Stimulated activated CD4-positive, alpha-beta T cell treated with anti-CD3 and anti-CD28 coated beads, Interleukin-15, amount 100 ng/mL, for 24 hours (primary cell): ENCODE measurements around the gene GSC.
A peak's percentile ranks its signal among the peaks of the same experiment; 100 is the strongest.
"Not testable (repeated sequence)": the region's sequence is repeated elsewhere in the genome, so short reads cannot be mapped to it uniquely, and the experiment has no call there.

Experiments
- DNase-seq: peaks from one replicate; pipeline ENCODE4 v3.0.0-alpha.2; 2020

Gene GSC

GRCh38 chr14:94769391-94770250 lies at the start of gene GSC:
Gene GSC (minus strand): TSS chr14:94770113. CDS start chr14:94770015, 98 bp downstream.
- peak; percentile 51 for DNase-seq

GRCh38 chr14:94819531-94819930 lies 49.6 kb upstream of the GSC start:
- DNase-seq, result no peak

GRCh38 chr14:94816113-94816512 lies 46.2 kb upstream of the GSC start:
- no peak for DNase-seq

GRCh38 chr14:94805680-94806288 lies 35.9 kb upstream of the GSC start:
- DNase-seq, result no peak

GRCh38 chr14:94801225-94801624 lies 31.3 kb upstream of the GSC start:
- DNase-seq, result no peak

GRCh38 chr14:94800764-94801163 lies 30.9 kb upstream of the GSC start:
- DNase-seq, result not testable (repeated sequence)

GRCh38 chr14:94797887-94798286 lies 28.0 kb upstream of the GSC start:
- no peak for DNase-seq

GRCh38 chr14:94796278-94796677 lies 26.4 kb upstream of the GSC start:
- no peak for DNase-seq

- no peak for DNase-seq
Measured at GRCh38 chr14:94795372-94795771, 25.5 kb upstream of the GSC start.

- DNase-seq, result no peak
Measured at GRCh38 chr14:94793901-94794300, 24.0 kb upstream of the GSC start.

- DNase-seq, result no peak
Measured at GRCh38 chr14:94787655-94788054, 17.7 kb upstream of the GSC start.

GRCh38 chr14:94787092-94787491 lies 17.2 kb upstream of the GSC start:
- DNase-seq, result no peak

- no peak for DNase-seq
Measured at GRCh38 chr14:94780536-94781399, 10.9 kb upstream of the GSC start.

GRCh38 chr14:94779713-94780112 lies 9.8 kb upstream of the GSC start:
- no peak for DNase-seq

GRCh38 chr14:94775871-94776210 lies 5.9 kb upstream of the GSC start:
- no peak for DNase-seq

GRCh38 chr14:94775091-94775870 lies 5.4 kb upstream of the GSC start:
- no peak for DNase-seq

GRCh38 chr14:94774344-94775090 lies 4.6 kb upstream of the GSC start:
- DNase-seq, result no peak

- no peak for DNase-seq
Measured at GRCh38 chr14:94773655-94774343, 3.9 kb upstream of the GSC start.

GRCh38 chr14:94773061-94773648 lies 3.2 kb upstream of the GSC start:
- DNase-seq, result no peak

GRCh38 chr14:94772548-94772947 lies 2.6 kb upstream of the GSC start:
- DNase-seq, result no peak

GRCh38 chr14:94771906-94772490 lies 2.1 kb upstream of the GSC start:
- DNase-seq, result no peak
